ENCODE measurements around the gene C19orf53. TPM values are rescaled to one million over a fixed set of nuclear protein-coding genes. Genes with fewer than 3 reads are reported as not detected.

C19orf53 gene
- total RNA-seq, 4 donors from 2014 or later: 187 to 290 (median 235) TPM

GRCh38 chr19:13824703-13825102, 50.4 kb downstream of the C19orf53 start:
- no peaks in the 10 kb centered on the region for H3K27me3 ChIP-seq
- no peak overlapping the region for H3K4me3 ChIP-seq
- no peak for TF ChIP-seq CTCF (IDR thresholded peaks at IDR 0.05)
- no peak for TF ChIP-seq POLR2A (IDR thresholded peaks at IDR 0.05)
- no peak for TF ChIP-seq EP300 (IDR thresholded peaks at IDR 0.05)
- H3K27ac ChIP-seq: no peak overlapping the region
- no peaks in the 10 kb centered on the region for H3K9me3 ChIP-seq
- H3K4me1 ChIP-seq: peaks cover 0 to 20% (median 7%) of the 10 kb centered on the region in 4 donors
- H3K36me3 ChIP-seq: peaks cover 0 to 63% (median 0%) of the 10 kb centered on the region in 3 donors
- no peak for DNase-seq (ENCODE audit: low spot score in 2 of 2)

- DNase-seq (ENCODE audit: low spot score in 2 of 2): no peak
- Histone ChIP-seq H3K4me3 (no peak overlapping the region), H3K36me3 (peaks cover 0 to 67% (median 0%) of the 10 kb centered on the region in 3 donors)
Observed at GRCh38 chr19:13825489-13826441, 51.5 kb downstream of the C19orf53 start.

GRCh38 chr19:13826652-13827235, 52.5 kb downstream of the C19orf53 start:
- peaks cover 0 to 18% (median 7%) of the 10 kb centered on the region in 4 donors for H3K4me1 ChIP-seq
- no peak overlapping the region for H3K27ac ChIP-seq
- WGBS, 2 donors: 93 to 94% methylated on average over 9 of the region's 9 CpGs
- no peaks in the 10 kb centered on the region for H3K27me3 ChIP-seq
- no peak for TF ChIP-seq POLR2A (IDR thresholded peaks at IDR 0.05)
- TF ChIP-seq CTCF (IDR thresholded peaks at IDR 0.05): no peak
- TF ChIP-seq EP300 (IDR thresholded peaks at IDR 0.05): no peak
- H3K4me3 ChIP-seq: no peak overlapping the region
- DNase-seq (ENCODE audit: low spot score in 2 of 2): no peak
- H3K9me3 ChIP-seq: no peaks in the 10 kb centered on the region
- H3K36me3 ChIP-seq: peaks cover 0 to 73% (median 0%) of the 10 kb centered on the region in 3 donors

More at GRCh38 chr19:13825489-13826441, 51.5 kb downstream of the C19orf53 start:
- WGBS, 2 donors: 86 to 88% methylated on average over 24 to 30 of the region's 30 CpGs
- Histone ChIP-seq H3K9me3 (no peaks in the 10 kb centered on the region), H3K4me1 (peaks cover 0 to 20% (median 7%) of the 10 kb centered on the region in 4 donors), H3K27ac (no peak overlapping the region), H3K27me3 (no peaks in the 10 kb centered on the region)
- peak in 1 of 5 experiments; percentile 11 for TF ChIP-seq CTCF (IDR thresholded peaks at IDR 0.05)
- TF ChIP-seq EP300 (IDR thresholded peaks at IDR 0.05): no peak

- WGBS, 2 donors: 68 to 70% methylated on average over 4 of the region's 4 CpGs
- H3K4me3 ChIP-seq: no peak overlapping the region
- no peak for DNase-seq (ENCODE audit: low spot score in 2 of 2)
- H3K36me3 ChIP-seq: peaks cover 0 to 73% (median 0%) of the 10 kb centered on the region in 3 donors
- no peak overlapping the region for H3K27ac ChIP-seq
- no peaks in the 10 kb centered on the region for H3K9me3 ChIP-seq
- TF ChIP-seq POLR2A (IDR thresholded peaks at IDR 0.05) (no peak), CTCF (IDR thresholded peaks at IDR 0.05) (no peak), EP300 (IDR thresholded peaks at IDR 0.05) (no peak)
- no peaks in the 10 kb centered on the region for H3K27me3 ChIP-seq
- peaks cover 0 to 15% (median 5%) of the 10 kb centered on the region in 4 donors for H3K4me1 ChIP-seq
Observed at GRCh38 chr19:13827656-13828055, 53.4 kb downstream of the C19orf53 start.

Small RNA genes lying within 50 kb of the gene (small RNA-seq; reads per million reads assigned to genes)
- gene RN7SL619P: not detected

Other genes with a start within 250 kb of the C19orf53 start
- gene MRI1, start 9.9 kb upstream of the C19orf53 start, total RNA-seq: 100 to 1,000 TPM in 2 of 4 donors, 10 to 100 TPM in 2; 52.4 to 167 (median 94.4) TPM
- gene ZSWIM4, start 21.0 kb downstream of the C19orf53 start, total RNA-seq: 10 to 100 TPM in 1 of 4 donors, 1 to 10 TPM in 3; 2.8 to 19.8 (median 4.0) TPM
- not detected for gene NANOS3, start 102.7 kb downstream of the C19orf53 start, total RNA-seq
- 1 to 10 TPM in 3 of 4 donors, not detected in 1; 1.5 to 3.3 (median 3.0) TPM for gene BRME1, start 131.7 kb downstream of the C19orf53 start, total RNA-seq
- gene CC2D1A, start 131.7 kb downstream of the C19orf53 start, total RNA-seq: 10 to 100 TPM; 42.7 to 99.3 (median 56.0) TPM
- gene PODNL1, start 164.0 kb downstream of the C19orf53 start, total RNA-seq: 10 to 100 TPM in 3 of 4 donors, 1 to 10 TPM in 1; 9.4 to 45.7 (median 20.7) TPM
- gene DCAF15, start 178.1 kb downstream of the C19orf53 start, total RNA-seq: 10 to 100 TPM; 14.3 to 31.5 (median 19.3) TPM
- gene RFX1, start 231.9 kb downstream of the C19orf53 start, total RNA-seq: 1 to 10 TPM; 3.1 to 8.4 (median 6.0) TPM